Suppressor macrophage treated with lipopolysaccharide for 1 hour (primary cell): Measurements from ENCODE around the gene RNF157.

Source experiments
- DNase-seq, 3 donors: peaks; one replicate each; pipeline ENCODE4 v3.0.0-alpha.2; 2020 to 2022

Gene RNF157

DNA sequence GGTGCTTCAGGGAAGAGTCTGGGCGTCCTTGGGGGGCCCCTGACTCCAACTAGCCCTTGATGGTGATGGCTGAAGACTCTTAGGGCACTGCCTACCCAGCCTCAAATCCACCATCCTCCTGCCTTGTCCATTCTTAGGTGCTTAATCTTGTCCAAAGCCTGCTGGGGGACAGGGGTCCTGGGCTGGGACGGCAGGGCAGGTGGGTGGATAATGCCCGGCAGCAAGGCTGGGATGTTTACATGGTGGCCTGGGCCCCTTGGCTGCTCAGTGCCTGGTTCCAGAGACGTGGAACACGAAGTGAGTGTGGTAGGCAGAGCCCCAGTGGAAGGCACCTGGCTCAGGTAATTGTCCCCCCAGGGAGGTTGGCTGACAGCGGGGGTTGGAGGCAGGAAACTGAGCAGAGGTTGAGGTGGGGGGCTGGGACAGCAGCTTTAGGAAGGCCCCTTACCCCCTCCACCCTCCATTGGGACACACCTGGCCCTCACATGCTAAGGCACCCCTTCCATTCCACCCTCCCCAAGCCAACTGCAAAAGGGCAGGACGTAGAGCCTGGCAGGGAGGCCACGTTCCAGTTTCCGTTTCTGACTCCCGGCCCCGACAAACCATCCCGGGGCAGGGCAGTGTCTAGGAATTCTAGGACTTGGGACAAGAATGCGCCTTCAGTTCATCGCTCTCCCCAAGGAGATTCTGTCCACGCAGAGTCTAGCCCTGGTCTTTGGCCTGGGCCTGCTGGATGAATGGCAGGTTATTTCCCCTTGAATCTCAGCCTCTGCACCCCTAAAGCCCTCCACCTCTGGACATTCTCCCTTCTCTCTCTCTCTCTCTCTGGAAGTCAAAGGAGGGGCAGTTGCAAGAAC, 101.2 kb downstream of the RNF157 start:
- no peak for DNase-seq

DNA sequence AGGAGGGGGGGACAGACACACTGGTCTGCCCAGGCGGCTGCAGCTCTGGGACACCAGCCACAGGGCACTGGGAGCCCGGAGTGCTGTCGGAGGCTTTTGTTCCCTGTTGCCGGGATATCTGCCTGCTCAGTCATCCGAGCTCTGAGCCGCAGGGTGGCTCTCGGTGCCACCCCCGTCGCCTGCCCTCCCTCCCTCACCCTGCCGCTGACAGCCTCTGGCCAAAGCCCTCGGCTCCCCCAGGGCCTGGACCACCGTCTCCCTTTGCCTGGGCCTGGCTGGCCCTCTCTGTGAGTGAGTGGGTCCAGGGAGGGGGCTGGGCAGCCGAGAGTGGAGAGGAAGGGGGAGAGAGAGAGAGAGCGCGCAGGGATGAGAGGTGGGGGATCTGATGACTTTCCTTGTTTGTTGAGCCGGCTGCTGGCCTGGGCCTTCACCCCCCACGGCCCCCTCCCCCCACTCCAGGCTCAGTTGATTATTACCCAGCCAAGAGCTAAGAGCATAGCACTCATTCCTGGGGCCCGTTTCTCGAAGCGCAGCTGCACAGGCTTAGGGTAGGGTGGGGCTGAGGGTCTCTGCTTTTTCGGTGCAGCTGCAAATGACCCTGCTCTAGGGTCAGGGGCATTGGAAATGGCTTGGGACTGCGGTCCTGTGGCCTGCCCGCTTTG, 101.9 kb downstream of the RNF157 start:
- no peak for DNase-seq

DNA sequence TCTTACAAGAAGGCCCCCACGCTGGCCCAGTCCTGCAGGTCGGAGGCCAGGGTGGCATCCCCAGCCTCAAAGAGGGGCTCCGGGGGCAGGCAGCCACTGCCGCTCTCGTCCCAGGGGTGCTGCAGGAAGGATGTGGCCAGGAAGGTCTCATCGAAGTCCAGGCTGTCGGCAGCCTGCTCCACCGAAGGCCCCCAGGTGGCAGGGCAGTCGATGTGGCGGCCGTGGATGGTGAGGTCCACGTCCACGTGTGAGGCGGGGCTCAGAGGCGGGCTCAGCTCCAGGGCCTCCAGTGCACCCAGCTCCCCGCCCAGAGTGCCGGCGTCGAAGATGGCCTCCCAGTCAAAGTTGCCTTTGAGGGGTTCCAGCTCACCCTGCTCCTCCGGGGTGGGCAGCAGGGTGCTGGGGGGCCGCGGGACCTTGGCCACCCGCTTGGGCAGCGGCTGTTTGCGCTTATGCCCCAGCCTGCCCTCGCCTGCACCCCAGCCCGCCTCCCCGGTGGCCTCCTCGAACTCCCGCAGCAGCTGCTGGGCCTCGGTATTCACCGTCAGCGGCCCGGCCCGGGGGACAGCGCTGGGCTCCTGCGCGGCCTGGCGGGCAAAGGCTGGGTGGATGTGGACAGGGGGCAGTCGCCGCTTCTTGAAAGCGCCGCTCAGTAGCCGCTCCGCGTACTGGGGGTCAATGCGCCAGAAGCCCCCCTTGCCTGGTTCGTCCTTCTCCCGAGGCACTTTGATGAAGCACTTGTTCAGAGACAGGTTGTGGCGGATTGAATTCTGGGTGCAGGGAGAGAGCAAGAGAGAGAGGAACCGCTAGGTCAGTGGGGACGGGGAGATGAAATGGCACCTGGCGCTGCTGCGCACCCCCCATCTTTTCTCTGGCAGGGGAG, 102.7 kb downstream of the RNF157 start:
- no peak for DNase-seq

DNA sequence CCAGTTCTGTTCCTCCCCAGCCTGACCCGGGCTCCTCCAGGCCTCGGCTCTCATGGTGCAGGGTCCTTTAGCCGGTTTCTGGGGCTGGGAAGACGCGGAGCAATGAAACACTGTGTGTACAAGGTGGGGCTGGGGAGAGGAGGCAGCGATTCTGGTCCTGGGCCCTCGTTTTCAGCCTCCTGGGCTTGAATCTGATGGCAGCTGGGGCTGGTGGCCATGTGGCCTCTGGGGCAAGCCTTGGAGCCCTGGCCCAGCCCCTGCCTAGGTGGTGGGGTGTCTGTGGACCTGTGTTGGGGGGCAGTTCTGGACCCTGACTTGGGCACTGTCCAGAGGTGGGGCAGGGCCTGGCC, 103.3 kb downstream of the RNF157 start:
- no peak for DNase-seq

DNA sequence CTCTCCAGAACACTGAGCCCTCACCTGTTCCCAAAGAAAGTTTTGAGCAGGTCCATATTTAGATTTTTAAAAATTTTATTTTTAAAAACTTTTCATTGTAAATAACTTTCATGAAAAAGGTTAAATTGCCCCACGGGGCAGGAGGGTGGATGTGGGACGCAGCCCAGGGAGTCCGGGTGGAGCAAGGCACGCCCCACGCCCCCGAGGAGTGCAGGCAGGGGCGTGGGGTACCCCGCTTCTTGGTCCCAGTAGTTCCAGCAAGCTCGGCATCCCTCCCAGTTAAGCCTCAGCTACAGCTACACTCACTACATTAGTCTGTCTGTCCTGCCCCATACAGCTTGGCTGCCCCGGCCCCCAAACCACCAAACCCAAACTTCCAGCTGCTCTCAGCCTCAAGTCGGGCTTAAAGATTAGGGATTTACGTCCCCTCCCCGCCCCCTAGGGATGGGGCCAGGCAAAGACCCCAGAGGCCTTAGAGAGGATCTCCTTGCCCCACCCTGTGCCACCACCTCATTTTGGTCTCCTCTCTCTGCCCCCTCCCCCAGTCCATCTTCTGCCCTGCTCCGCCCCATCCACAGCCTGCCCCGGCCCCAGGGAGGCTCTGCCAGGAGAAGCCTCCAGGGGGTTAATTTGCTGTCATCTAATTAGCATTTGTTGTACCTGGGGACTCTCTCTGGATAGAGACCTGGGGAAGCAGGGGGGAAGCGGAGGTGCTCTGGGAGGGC, 103.9 kb downstream of the RNF157 start:
- DNase-seq: no peak

DNA sequence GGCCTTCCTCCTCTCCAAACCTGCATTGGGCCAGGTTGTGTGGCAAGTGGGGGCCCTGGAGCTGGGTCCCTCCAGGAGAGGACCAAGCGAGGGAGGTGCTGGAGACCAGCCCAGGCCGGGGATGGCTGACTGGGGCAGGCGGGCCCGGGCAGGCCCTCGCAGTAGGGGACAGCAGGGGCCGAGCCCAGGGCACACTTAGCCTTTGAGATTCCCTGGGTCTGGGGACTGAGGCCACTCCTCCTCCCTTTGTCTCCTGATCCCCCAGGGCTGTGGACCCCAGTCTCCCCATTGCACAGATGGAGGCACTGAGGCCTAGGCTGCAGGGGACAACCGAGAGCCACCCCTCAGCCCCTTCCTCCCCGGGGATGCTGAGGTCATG, 104.5 kb downstream of the RNF157 start:
- no peak for DNase-seq

DNA sequence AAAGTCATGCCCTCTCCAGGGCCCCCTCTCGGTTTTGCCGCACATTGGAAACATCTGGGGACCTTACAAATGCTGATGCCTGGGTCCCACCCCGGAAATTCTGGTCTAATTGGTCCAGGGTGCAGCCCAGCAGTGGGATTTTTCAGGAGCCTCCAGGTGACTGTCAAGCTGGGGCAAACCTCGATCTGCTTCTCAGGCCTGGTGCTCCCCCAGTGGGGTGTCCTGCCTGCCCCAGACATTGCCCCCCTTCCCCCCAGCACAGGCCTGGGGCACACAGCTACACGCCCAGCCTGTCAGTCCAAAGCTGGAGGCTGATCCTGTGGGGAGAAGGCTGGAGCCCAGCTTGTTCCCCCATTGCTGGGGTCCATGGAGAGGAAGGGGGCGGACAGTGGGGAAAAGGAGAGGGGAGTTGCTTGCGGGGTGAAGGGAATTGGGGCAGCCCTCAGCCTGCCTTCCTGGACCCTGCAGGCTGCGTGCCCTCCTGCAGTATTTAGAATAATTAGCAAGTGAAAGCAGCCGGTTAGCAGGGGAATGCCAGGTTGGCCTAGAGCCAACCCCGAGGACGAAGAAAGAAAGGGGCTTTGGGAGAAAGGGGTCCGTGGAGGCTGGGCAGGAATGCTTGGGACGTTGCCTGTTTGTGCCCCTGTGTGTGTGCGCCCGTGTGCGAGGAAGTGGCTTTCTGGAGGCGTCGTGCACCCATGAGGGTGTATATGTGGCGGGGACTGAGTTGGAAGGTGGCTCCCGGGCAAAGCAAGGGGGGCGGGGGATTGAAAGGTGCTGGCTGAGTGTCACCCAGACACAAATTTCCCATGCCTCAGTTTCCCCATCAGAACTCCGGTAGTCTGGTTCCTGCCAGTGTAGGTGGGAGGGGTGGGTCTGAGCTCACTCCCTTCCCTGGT, 105.1 kb downstream of the RNF157 start:
- no peak for DNase-seq

DNA sequence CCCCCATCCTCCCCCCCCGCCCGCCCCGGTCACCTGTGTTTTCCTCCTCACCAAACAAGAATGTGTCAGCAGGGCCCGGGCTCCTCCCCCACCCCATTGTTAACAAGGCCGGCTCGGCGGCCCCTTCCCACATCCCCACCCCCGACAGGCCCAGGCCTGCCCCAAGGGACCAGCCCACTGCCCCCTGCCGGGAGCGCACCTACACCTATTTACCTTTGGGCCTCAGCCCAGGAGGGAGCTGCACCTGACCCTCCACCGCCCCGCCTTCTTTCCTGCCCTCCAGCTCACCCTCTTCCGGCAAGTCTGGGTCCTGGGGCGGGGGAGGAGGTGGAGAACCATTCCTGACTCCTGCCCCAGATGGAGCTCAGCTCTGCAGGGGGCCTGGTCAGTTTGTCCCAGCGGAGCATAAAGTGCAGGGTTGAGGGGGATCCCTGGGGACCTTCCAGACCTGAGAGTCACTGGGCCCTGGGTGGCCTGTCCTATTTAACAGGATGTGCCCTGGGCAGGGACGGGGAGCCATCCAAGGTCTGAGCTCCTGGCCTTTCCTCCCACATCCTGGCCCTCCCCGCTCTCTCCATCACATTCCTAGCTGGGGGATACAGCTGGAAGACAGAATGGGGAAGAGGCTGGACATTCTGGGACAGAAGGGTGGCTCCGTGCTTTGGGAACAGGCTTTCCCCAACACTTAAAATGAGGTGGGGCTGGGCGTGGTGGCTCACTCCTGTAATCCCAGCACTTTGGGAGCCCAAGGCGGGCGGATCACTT, 107.5 kb downstream of the RNF157 start:
- DNase-seq: no peak

DNA sequence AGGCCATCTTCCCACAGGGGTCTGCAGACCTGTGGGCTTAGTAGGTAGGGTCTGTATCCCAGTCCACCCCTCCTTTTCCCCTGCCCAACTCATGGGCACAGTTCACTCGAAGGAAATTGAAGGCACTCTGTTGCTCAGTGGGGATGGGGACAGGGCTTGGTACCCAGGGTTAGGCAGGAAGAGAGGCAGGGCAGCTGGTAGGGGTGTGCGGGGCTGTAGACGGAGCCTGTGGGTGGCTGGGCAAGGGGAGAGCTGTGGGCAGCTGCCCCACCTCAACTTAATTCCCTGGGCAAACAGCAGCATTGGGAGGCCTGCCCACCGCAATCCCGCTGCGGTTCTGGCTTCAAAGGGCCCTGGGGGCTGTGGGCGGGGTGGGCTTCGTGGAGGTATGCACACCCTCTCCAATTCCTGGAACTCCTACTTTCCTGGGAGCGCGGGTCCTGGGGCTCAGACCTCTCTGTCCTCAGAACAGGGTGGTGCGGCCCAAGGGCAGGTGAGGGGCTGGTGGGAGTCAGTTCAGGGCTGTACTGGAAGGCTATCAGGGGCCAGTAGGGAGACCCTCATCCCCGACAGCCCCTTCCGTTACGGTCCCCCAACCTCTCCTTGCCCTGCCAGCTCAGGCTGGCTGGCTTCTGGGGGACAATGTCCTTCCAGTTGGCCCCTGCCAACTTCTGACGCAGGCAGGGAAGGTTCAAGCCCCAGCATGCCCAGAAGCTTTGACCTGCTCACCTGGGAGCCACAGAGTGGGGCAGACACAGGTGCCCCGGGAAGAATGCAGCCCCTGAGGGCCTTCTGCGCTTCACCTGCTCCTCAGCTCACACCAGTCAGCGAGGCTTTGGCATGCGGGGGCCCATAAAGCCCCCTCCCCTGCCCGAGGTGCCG, 108.4 kb downstream of the RNF157 start:
- no peak for DNase-seq

DNA sequence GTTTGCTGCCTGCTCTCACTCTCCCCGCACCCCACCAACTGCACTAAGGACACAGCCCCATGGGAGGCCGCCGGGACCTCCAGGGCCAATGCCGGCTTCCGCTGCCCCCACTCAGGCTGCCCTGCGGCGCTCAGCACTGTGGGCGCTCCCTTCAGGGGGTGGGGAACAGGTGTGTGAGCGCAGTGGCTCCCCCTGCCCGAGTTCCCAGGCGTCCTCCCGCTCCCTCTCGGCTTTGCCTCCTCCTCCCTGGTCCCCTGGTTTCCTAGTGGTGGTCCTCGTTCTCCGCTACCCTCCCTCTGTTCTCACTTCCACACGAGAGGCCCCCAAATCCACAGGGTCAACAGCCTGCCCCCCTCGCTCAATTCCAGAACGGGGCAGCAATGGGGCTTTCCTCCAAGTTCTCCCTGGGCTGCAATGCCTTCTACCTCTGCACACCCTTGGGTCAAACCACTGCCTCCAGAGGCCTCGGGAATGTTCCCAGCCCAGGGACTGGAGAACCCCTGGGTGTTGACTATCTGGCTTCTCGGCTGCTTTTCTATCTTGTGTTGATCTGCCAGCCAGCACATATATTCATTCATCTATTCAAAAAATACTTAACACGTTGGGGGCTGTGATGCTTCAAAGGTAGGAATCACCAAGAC, 109.1 kb downstream of the RNF157 start:
- DNase-seq: no peak

DNA sequence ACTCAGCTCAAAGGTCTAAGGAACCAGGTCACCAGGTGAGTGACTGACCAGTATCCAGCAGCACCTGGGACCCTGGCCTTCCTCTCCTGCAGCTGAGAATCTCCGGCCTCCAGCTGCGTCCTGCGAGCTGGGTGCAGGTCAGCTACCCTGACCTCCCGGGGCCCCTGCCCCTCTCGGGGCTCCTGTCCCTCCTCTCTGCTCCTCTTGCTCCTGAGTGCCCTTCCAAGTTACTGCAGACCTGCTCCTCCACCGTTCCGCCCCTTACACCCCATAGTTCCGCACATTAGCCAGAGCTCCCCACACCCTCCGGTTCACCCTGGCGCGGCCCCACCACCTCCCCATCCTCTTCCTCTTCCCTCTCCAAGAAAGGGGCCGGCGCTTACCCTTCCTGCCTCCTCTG, 109.8 kb downstream of the RNF157 start:
- DNase-seq: no peak

DNA sequence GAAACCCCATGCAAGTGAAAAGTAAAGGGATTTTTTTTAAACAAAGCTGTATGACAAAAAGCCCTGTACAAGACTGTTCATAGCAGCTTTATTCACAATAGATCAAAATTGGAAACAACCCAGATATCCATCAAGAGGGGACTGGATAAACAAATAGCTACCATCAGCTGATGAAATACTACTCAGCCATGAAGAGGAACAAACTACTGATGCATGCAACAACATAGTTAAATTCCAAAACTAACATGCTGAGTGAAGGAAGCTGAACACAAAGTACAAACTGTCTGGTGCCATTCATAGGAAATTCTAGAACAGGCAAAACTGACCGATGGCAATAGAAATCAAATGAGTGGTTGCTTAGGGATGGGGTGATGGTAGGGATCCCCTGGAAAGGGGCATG, 114.4 kb downstream of the RNF157 start:
- DNase-seq: no peak

DNA sequence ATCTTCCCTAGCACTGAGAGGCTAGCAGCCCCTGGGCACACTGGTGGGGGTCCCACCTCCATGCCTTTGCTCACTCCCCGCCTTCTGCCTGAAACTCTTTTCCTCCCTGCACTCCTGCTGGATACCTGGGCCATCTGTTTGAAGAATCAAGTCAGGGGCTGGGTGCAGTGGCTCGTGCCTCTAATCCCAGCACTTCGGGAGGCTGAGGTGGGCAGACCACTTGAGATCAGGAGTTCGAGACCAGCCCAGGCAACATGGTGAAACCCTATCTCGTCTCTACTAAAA, 115.0 kb downstream of the RNF157 start:
- DNase-seq: no peak

DNA sequence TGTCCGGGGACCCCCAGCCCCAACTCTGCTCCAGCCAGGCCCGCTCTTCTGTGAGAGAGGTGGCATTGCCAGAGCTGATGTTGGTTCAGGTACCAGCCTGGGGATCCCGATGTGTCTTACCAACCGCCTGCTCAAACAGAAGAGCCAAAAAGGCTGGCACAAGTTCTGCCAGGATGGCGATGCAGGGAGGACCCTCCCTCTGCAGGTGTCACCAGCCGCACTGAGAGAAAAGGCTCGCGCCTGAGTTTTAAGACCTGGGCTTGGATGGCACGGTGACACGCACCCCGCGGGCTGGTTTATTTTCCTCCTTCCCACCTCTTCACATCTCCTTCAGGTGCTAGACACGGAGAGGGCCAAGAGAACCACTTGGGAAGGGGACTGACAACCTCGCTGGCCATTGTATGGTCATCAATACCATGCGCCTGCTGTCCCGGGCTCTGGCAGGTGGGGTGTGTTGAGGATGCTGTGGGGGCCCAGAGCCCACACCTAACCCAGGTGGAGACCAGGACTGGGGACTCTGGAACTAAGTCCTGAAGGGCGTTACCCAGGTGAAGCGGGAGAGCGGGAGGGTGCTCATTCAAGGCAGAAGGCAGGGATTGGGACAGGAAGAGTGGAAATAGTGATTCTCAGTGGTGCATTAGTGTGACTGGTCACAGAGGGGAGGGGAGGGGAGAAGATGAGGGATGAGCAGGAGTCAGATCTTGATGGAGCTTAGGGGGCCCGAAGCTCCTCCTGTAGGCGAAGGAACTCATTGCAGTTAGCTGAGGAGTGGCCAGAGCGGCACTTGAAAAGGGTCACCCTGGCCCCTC, 115.5 kb downstream of the RNF157 start:
- DNase-seq: no peak

DNA sequence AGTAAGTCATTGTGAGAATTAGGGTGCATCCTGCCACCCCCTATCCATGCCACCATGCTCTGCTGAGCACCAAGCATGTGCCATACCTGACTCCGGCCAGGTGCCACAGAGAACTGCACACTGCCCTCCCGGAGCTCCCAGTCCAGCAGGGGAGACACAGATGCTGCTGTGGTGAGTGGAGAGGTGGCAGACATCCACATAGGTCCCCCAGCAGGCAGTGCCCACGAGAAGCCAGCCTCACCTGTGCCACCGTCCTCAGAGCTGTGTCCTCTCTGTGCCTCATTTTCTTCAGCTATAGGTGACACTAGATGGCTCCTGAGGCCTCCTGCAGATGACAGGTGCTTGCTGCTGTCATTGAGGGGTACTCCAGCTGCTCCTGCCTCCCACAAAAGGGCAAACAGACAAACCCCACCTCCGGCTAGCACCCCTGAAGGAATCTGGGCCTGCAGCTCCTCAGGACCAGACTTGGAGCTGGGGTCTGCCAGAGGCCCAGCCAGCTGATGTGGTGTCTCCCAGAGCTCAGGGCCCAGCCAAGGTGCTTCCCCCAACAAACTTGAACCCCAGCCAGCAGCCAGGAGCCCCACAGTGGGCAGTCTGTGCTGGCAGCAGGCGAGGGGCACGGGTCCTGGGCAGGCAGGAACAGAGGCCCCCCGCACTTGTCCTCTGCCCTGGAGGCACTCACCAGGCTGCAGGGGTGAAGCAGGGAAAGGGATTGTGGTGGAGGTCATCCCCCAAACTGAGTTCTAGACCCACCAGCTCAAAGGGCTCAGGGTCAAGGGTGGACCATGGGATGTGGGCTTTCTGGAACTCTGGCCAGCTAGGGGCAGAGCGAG, 116.3 kb downstream of the RNF157 start:
- DNase-seq: no peak

DNA sequence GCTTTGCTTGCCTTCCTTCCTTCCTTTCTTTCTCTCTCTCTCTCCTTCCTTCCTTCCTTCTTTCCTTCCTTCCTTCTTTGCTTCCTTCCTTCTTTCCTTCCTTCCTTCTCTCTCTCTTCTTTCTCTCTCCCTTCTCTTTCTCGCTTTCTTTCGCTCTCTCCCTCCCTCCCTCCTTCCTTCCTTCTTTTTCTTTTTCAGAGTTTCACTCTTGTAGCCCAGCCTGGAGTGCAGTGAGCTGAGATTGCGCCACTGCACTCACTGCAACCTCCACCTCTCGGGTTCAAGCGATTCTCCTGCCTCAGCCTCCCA, 117.1 kb downstream of the RNF157 start:
- DNase-seq: no peak

DNA sequence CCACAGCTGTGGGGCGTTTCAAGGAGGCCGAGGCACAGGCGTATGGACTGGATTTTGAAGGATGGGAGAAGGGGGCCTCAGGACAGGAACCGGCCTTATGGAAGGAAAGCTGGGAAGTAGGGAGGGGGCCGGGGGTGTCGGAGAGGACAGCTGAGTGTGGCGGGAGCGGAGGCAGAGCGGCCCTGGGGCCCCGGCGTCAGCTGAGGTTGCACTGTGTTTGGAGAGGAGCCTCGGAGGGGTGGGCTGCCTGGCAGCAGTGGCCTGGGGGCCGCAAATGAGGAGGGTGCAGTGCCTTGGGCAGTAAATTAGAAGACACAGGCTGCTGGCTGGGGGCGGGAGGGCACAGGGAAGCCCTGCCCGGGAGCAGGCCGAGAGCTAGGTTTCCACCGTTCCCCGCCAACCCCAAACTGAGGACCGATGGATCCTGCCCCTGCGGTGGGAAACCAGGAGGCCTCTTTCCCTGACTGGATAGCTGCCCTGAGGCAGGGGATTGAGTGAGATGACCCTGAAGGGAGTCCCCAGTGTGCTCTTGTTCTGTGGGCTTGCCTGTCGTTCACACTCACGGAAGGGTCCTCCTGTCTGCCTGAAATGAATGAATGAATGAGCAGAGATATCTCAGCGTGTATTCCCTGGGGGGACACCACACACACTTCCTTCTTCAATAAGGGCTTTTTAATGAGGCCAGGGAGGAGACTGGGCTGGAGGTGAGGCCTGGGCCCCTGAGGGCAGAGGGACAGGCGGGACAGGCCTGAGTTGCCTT, 117.7 kb downstream of the RNF157 start:
- no peak for DNase-seq
